Measurements from ENCODE around the gene SMIM27. TPM values are rescaled to one million over a fixed set of nuclear protein-coding genes. Genes with fewer than 3 reads are reported as not detected.

Gene SMIM27
- total and polyA plus RNA-seq, 2 of the 4 experiments (the other 2 are of a cell fraction), result 1.1 to 3.4 TPM

DNA sequence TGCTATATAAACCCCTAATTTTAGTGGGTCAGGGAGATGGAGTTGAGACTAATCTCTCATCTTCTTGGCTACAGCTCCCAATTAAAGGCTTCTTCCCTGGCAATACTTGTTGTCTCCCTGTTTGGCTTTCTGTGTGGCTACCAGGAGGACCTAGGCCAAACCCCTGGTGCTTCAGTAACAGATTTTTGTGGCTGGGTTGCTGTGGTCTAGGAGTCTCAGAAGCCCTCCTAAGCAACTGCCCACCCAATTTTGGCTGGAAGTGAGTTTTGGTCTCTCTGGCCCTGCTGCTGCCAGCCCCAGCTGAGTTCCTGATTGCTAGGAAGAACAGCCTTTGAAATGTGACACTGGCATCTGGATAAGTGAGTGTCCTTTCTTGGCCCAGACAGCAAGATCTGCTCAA lies 35.9 kb upstream of the SMIM27 start:
- Histone ChIP-seq H3K27ac (ENCODE audit: insufficient read depth, low read length) (no peak overlapping the region), H2AFZ (replicated peaks; ENCODE audit: low read length, poor library complexity) (no peak overlapping the region), H2BK15ac (ENCODE audit: low read depth, low read length) (no peak overlapping the region), H2BK120ac (ENCODE audit: low read depth, low read length) (no peak overlapping the region), H4K20me1 (ENCODE audit: insufficient read depth, low read length) (no peaks in the 10 kb centered on the region), H3K79me1 (ENCODE audit: low read depth in 1 of 2, low read length in 2 of 2) (peaks cover 8 to 9% of the 10 kb centered on the region in 2 experiments; a peak in 2 of 4 replicates), H3K4ac (ENCODE audit: low read depth, low read length) (no peak overlapping the region), H3K56ac (ENCODE audit: extremely low read depth, insufficient read depth, low read length) (no peak overlapping the region), H2BK20ac (ENCODE audit: low read depth, low read length) (no peak overlapping the region), H3K9ac (ENCODE audit: low read depth, low read length) (no peak overlapping the region), H2AK9ac (replicated peaks; ENCODE audit: low read depth, low read length, poor library complexity) (no peak overlapping the region), H3K23ac (ENCODE audit: low read depth, low read length) (no peak overlapping the region), H4K5ac (ENCODE audit: low read depth, low read length) (no peak overlapping the region), H2BK5ac (ENCODE audit: low read depth, low read length, poor library complexity, severe bottlenecking) (no peak overlapping the region), H3K27me3 (ENCODE audit: control insufficient read depth, insufficient read depth, low read length) (no peaks in the 10 kb centered on the region), H4K8ac (ENCODE audit: low read depth in 2 of 2, low read length in 2 of 2) (no peak overlapping the region), H2AK5ac (ENCODE audit: low read depth, low read length) (no peak overlapping the region), H3K9me1 (ENCODE audit: insufficient read depth, low read length) (no peaks in the 10 kb centered on the region), H4K91ac (ENCODE audit: insufficient read depth, low read depth, low read length) (no peak overlapping the region), H3K9me3 (ENCODE audit: control insufficient read depth, insufficient read depth, low read length) (peaks cover 4% of the 10 kb centered on the region), H3K4me1 (ENCODE audit: control insufficient read depth, insufficient read depth, low read length) (no peaks in the 10 kb centered on the region), H3K36me3 (ENCODE audit: control insufficient read depth, insufficient read depth, low read length) (peaks cover 4% of the 10 kb centered on the region; the same call in 1 of the 2 replicates), H3K4me3 (ENCODE audit: insufficient read depth, low read depth, low read length) (no peak overlapping the region), H3K4me2 (ENCODE audit: low read depth, low read length) (no peak overlapping the region), H3K14ac (replicated peaks; ENCODE audit: low read depth, low read length) (no peak overlapping the region), H3K18ac (ENCODE audit: low read depth, low read length) (no peak overlapping the region)
- in situ Hi-C loops (cut with MboI; ENCODE audit: low sequenced_read_pairs) (no loop called here), dilution Hi-C loops (cut with HindIII; ENCODE audit: low sequenced_read_pairs, unreplicated experiment) (no loop called here), intact Hi-C loops (cut with micrococcal nuclease) (no loop called here)
- DNase-seq (no peak), ATAC-seq (ENCODE audit: low read depth) (no peak)
- TF ChIP-seq RFX5 (IDR thresholded peaks at IDR 0.05; ENCODE audit: low read depth, low read length) (no peak), CTCF (conservative IDR thresholded peaks at IDR 0.05; ENCODE audit: low read depth, low read length) (no peak), MAFK (IDR thresholded peaks at IDR 0.05; ENCODE audit: low read depth, low read length) (no peak), RAD21 (IDR thresholded peaks at IDR 0.05; ENCODE audit: low read length) (no peak), USF2 (IDR thresholded peaks at IDR 0.05; ENCODE audit: low read depth, low read length) (no peak), FOS (IDR thresholded peaks at IDR 0.05; ENCODE audit: low read depth, low read length) (no peak), SMC3 (IDR thresholded peaks at IDR 0.05; ENCODE audit: low read depth, low read length) (no peak), CHD1 (IDR thresholded peaks at IDR 0.05; ENCODE audit: low read depth, low read length) (no peak), CEBPB (IDR thresholded peaks at IDR 0.05; ENCODE audit: low read depth, low read length) (no peak), BHLHE40 (IDR thresholded peaks at IDR 0.05; ENCODE audit: low read depth, low read length) (no peak), POLR2A (IDR thresholded peaks at IDR 0.05; ENCODE audit: low read depth, low read length) (no peak), NFE2L2 (IDR thresholded peaks at IDR 0.05; ENCODE audit: low read depth, low read length) (no peak), RCOR1 (IDR thresholded peaks at IDR 0.05; ENCODE audit: insufficient replicate concordance, low read length) (no peak), MAZ (IDR thresholded peaks at IDR 0.05; ENCODE audit: borderline replicate concordance, low read depth, low read length) (no peak), MXI1 (IDR thresholded peaks at IDR 0.05; ENCODE audit: borderline replicate concordance, low read depth, low read length) (no peak)
- TF ChIP-seq, protein P1, sequence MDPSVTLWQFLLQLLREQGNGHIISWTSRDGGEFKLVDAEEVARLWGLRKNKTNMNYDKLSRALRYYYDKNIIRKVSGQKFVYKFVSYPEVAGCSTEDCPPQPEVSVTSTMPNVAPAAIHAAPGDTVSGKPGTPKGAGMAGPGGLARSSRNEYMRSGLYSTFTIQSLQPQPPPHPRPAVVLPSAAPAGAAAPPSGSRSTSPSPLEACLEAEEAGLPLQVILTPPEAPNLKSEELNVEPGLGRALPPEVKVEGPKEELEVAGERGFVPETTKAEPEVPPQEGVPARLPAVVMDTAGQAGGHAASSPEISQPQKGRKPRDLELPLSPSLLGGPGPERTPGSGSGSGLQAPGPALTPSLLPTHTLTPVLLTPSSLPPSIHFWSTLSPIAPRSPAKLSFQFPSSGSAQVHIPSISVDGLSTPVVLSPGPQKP (IDR thresholded peaks at IDR 0.05; ENCODE audit: borderline replicate concordance, low read depth, low read length), result no peak
- ChIA-PET CTCF (no interaction called here), POLR2A (ENCODE audit: unreplicated experiment) (no interaction called here)
- no TSS peak for BruUV-seq (replicated peaks)

Data from IMR-90 (cell line).